Measurements from ENCODE around the gene COQ8A.
"Not testable (repeated sequence)": the region's sequence is repeated elsewhere in the genome, so short reads cannot be mapped to it uniquely, and the experiment has no call there.

DNA sequence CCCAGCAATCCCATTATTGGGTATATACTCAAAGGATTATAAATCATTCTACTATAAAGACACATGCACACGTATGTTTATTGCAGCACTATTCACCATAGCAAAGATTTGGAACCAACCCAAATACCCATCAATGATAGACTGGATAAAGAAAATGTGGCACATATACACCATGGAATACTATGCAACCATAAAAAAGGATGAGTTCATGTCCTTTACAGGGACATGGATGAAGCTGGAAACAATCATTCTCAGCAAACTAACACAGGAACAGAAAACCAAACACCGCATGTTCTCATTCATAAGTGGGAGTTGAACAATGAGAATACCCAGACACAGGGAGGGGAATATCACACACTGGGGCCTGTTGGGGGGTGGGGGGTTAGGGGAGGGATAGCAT, 59.5 kb downstream of the COQ8A start:
- TF ChIP-seq, protein P1, sequence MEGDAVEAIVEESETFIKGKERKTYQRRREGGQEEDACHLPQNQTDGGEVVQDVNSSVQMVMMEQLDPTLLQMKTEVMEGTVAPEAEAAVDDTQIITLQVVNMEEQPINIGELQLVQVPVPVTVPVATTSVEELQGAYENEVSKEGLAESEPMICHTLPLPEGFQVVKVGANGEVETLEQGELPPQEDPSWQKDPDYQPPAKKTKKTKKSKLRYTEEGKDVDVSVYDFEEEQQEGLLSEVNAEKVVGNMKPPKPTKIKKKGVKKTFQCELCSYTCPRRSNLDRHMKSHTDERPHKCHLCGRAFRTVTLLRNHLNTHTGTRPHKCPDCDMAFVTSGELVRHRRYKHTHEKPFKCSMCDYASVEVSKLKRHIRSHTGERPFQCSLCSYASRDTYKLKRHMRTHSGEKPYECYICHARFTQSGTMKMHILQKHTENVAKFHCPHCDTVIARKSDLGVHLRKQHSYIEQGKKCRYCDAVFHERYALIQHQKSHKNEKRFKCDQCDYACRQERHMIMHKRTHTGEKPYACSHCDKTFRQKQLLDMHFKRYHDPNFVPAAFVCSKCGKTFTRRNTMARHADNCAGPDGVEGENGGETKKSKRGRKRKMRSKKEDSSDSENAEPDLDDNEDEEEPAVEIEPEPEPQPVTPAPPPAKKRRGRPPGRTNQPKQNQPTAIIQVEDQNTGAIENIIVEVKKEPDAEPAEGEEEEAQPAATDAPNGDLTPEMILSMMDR (IDR thresholded peaks at IDR 0.05): not testable (repeated sequence)
- not testable (repeated sequence) for TF ChIP-seq POLR2AphosphoS5, POLR2A (IDR thresholded peaks at IDR 0.05)

Measured in stomach (tissue), 4 donors.